Progenitor cell of endocrine pancreas (in vitro differentiated cells): ENCODE results near the gene MAFF. TPM values are rescaled to one million over a fixed set of nuclear protein-coding genes. Genes with fewer than 3 reads are reported as not detected.

Source experiments
- DNase-seq: peaks from one replicate; pipeline ENCODE4 v3.0.0; 2021; ENCODE audit warnings: low spot score; ENCODE audit not compliant: unreplicated experiment
- H3K27ac Mint-ChIP-seq: 2 replicates; pipeline ENCODE4 v1.8.0; 2021; ENCODE audit warnings: mild to moderate bottlenecking, moderate library complexity, mixed read lengths
- H3K27me3 Mint-ChIP-seq: 2 replicates; pipeline ENCODE4 v1.8.0; 2021; ENCODE audit warnings: mixed read lengths
- H3K36me3 Mint-ChIP-seq: 2 replicates; pipeline ENCODE4 v1.8.0; 2022; ENCODE audit warnings: mixed read lengths; ENCODE audit not compliant: insufficient read depth
- H3K4me1 Mint-ChIP-seq: 2 replicates; pipeline ENCODE4 v1.8.0; 2021; ENCODE audit warnings: low read depth, mixed read lengths
- H3K4me3 Mint-ChIP-seq: 2 replicates; pipeline ENCODE4 v1.8.0; 2021; ENCODE audit warnings: low read depth, mild to moderate bottlenecking, moderate library complexity, mixed read lengths
- H3K9me3 Mint-ChIP-seq: 2 replicates; pipeline ENCODE4 v1.8.0; 2021; ENCODE audit warnings: low read depth, mixed read lengths
- CTCF ChIP-seq: fragments of 200-600 bp; sonication (generic); IDR thresholded peaks from one replicate; pipeline ENCODE4 v1.5.0; 2021; ENCODE audit warnings: antibody characterized with exemption, mild to moderate bottlenecking; ENCODE audit not compliant: unreplicated experiment
- total RNA-seq: library from RNA; stranded (reverse); gene quantifications from 2 replicates; pipeline ENCODE4 v1.2.1, GENCODE V29; 2021

Gene MAFF
- total RNA-seq, 1 donor from 2014 or later: 8.4 TPM

- TF ChIP-seq CTCF: no peak
- H3K4me3 Mint-ChIP-seq: no peak overlapping the region
- H3K36me3 Mint-ChIP-seq: peaks cover 15% of the 10 kb centered on the region
- no peak for DNase-seq
- no peaks in the 10 kb centered on the region for H3K27me3 Mint-ChIP-seq
- peaks cover 13% of the 10 kb centered on the region for H3K4me1 Mint-ChIP-seq
- H3K27ac Mint-ChIP-seq: peak overlapping the region; percentile 69
- H3K9me3 Mint-ChIP-seq: no peaks in the 10 kb centered on the region
These were observed 19.0 kb downstream of the MAFF start for GRCh38 chr22:38220653-38221386.

DNA sequence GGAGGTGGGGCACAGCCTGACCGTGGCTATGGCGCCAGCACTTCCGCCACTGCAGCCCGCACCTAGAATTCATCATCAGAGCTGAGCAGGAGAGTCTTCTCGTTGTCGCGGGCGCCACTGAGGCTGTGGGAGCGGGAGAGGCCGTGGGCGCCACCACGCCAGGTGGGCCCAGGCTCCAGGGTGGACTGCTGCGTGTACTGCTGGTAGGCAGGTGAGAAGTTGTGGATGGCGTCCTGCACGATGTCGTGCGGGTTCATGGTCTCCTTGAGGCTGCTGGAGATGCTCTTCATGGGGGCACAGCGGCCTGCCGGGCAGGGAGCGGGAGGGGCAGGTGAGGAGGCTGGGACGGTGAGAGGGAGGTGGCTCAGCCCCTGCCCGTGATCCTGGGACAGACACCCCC is 19.6 kb downstream of the MAFF start:
- Mint-ChIP-seq H3K27me3 (no peaks in the 10 kb centered on the region), H3K4me1 (peaks cover 13% of the 10 kb centered on the region), H3K9me3 (no peaks in the 10 kb centered on the region), H3K4me3 (no peak overlapping the region), H3K36me3 (peaks cover 13% of the 10 kb centered on the region), H3K27ac (no peak overlapping the region)
- no peak for TF ChIP-seq CTCF
- DNase-seq: no peak

GRCh38 chr22:38221908-38222796 is 20.4 kb downstream of the MAFF start:
- Mint-ChIP-seq H3K4me3 (no peak overlapping the region), H3K36me3 (peaks cover 12% of the 10 kb centered on the region), H3K27me3 (no peaks in the 10 kb centered on the region), H3K4me1 (peaks cover 13% of the 10 kb centered on the region), H3K27ac (no peak overlapping the region), H3K9me3 (no peaks in the 10 kb centered on the region)
- no peak for TF ChIP-seq CTCF
- DNase-seq: no peak

GRCh38 chr22:38222797-38223119 is 21.0 kb downstream of the MAFF start:
- no peak overlapping the region for H3K4me3 Mint-ChIP-seq
- H3K27me3 Mint-ChIP-seq: no peaks in the 10 kb centered on the region
- peak overlapping the region; percentile 81 for H3K27ac Mint-ChIP-seq
- TF ChIP-seq CTCF: no peak
- H3K4me1 Mint-ChIP-seq: peaks cover 13% of the 10 kb centered on the region
- DNase-seq: no peak
- H3K36me3 Mint-ChIP-seq: peaks cover 12% of the 10 kb centered on the region
- H3K9me3 Mint-ChIP-seq: no peaks in the 10 kb centered on the region

- no peak for TF ChIP-seq CTCF
- Mint-ChIP-seq H3K9me3 (no peaks in the 10 kb centered on the region), H3K36me3 (peaks cover 12% of the 10 kb centered on the region), H3K4me1 (peaks cover 9% of the 10 kb centered on the region), H3K27me3 (no peaks in the 10 kb centered on the region), H3K4me3 (no peak overlapping the region), H3K27ac (no peak overlapping the region)
- DNase-seq: no peak
These were observed 21.6 kb downstream of the MAFF start for GRCh38 chr22:38223289-38223960.
